ENCODE data around the gene SLC27A2. TPM values are rescaled to one million over a fixed set of nuclear protein-coding genes. Genes with fewer than 3 reads are reported as not detected.

SLC27A2 gene
- total RNA-seq, 4 donors from 2014 or later: 1.1 to 10.3 (median 6.6) TPM

- intact Hi-C loops (cut with DNase I): no loop called here
- TF ChIP-seq CTCF (IDR thresholded peaks at IDR 0.05) (no peak), POLR2A (IDR thresholded peaks at IDR 0.05) (no peak)
- Histone ChIP-seq H3K27me3 (no peaks in the 10 kb centered on the region), H3K36me3 (no peaks in the 10 kb centered on the region), H3K9me3 (no peaks in the 10 kb centered on the region), H3K4me1 (no peaks in the 10 kb centered on the region), H3K4me3 (replicated peaks in 1 of 3) (no peak overlapping the region), H3K27ac (no peak overlapping the region)
- 70 to 76% methylated on average over 1 of the region's 1 CpG for WGBS, 2 donors
- no peak for DNase-seq
Observed at GRCh38 chr15:50218691-50219090, 36.7 kb downstream of the SLC27A2 start.

- intact Hi-C loops (cut with DNase I): no loop called here
- Histone ChIP-seq H3K36me3 (no peaks in the 10 kb centered on the region), H3K27me3 (no peaks in the 10 kb centered on the region), H3K9me3 (no peaks in the 10 kb centered on the region), H3K4me3 (replicated peaks in 1 of 3) (no peak overlapping the region), H3K27ac (no peak overlapping the region), H3K4me1 (no peaks in the 10 kb centered on the region)
- DNase-seq: no peak
- TF ChIP-seq POLR2A (IDR thresholded peaks at IDR 0.05) (no peak), CTCF (IDR thresholded peaks at IDR 0.05) (no peak)
- WGBS, 2 donors: 92 to 98% methylated on average over 2 of the region's 2 CpGs
Observed at GRCh38 chr15:50219820-50220219, 37.8 kb downstream of the SLC27A2 start.

GRCh38 chr15:50222181-50222580 is 40.2 kb downstream of the SLC27A2 start:
- TF ChIP-seq POLR2A (IDR thresholded peaks at IDR 0.05) (no peak), CTCF (IDR thresholded peaks at IDR 0.05) (no peak)
- Histone ChIP-seq H3K4me1 (peaks cover 4 to 6% of the 10 kb centered on the region in 2 donors), H3K36me3 (no peaks in the 10 kb centered on the region), H3K4me3 (replicated peaks in 1 of 3) (no peak overlapping the region), H3K9me3 (no peaks in the 10 kb centered on the region), H3K27me3 (no peaks in the 10 kb centered on the region), H3K27ac (no peak overlapping the region)
- DNase-seq: no peak
- 73 to 76% methylated on average over 2 of the region's 2 CpGs for WGBS, 2 donors
- intact Hi-C loops (cut with DNase I): no loop called here

- intact Hi-C loops (cut with DNase I): no loop called here
- H3K9me3 ChIP-seq: no peaks in the 10 kb centered on the region
- no peak for DNase-seq
- H3K4me1 ChIP-seq: peaks cover 10 to 11% of the 10 kb centered on the region in 2 donors
- no peak overlapping the region for H3K27ac ChIP-seq
- H3K27me3 ChIP-seq: no peaks in the 10 kb centered on the region
- no peaks in the 10 kb centered on the region for H3K36me3 ChIP-seq
- no peak overlapping the region for H3K4me3 ChIP-seq (replicated peaks in 1 of 3)
- WGBS, 2 donors: 89 to 91% methylated on average over 5 of the region's 5 CpGs
- TF ChIP-seq POLR2A (IDR thresholded peaks at IDR 0.05) (no peak), CTCF (IDR thresholded peaks at IDR 0.05) (no peak)
Observed at GRCh38 chr15:50224606-50225005, 42.6 kb downstream of the SLC27A2 start.

GRCh38 chr15:50225057-50225456 is 43.1 kb downstream of the SLC27A2 start:
- H3K4me1 ChIP-seq: peaks cover 10 to 11% of the 10 kb centered on the region in 2 donors
- TF ChIP-seq CTCF (IDR thresholded peaks at IDR 0.05): no peak
- TF ChIP-seq POLR2A (IDR thresholded peaks at IDR 0.05): no peak
- H3K27me3 ChIP-seq: no peaks in the 10 kb centered on the region
- H3K27ac ChIP-seq: no peak overlapping the region
- no peaks in the 10 kb centered on the region for H3K9me3 ChIP-seq
- 96 to 99% methylated on average over 1 of the region's 1 CpG for WGBS, 2 donors
- no peaks in the 10 kb centered on the region for H3K36me3 ChIP-seq
- H3K4me3 ChIP-seq (replicated peaks in 1 of 3): no peak overlapping the region
- intact Hi-C loops (cut with DNase I): no loop called here
- DNase-seq: no peak
